GM18517 (cell line): ENCODE results near the gene ATP2A1.
"Not testable (repeated sequence)": the region's sequence is repeated elsewhere in the genome, so short reads cannot be mapped to it uniquely, and the experiment has no call there.

Experiments used
- ATAC-seq: cut with Tn5 transposase; IDR thresholded peaks from one replicate; pipeline ENCODE4 v1.9.1; 2021; ENCODE audit warnings: mild to moderate bottlenecking, moderate library complexity; ENCODE audit not compliant: unreplicated experiment

ATP2A1 gene

DNA sequence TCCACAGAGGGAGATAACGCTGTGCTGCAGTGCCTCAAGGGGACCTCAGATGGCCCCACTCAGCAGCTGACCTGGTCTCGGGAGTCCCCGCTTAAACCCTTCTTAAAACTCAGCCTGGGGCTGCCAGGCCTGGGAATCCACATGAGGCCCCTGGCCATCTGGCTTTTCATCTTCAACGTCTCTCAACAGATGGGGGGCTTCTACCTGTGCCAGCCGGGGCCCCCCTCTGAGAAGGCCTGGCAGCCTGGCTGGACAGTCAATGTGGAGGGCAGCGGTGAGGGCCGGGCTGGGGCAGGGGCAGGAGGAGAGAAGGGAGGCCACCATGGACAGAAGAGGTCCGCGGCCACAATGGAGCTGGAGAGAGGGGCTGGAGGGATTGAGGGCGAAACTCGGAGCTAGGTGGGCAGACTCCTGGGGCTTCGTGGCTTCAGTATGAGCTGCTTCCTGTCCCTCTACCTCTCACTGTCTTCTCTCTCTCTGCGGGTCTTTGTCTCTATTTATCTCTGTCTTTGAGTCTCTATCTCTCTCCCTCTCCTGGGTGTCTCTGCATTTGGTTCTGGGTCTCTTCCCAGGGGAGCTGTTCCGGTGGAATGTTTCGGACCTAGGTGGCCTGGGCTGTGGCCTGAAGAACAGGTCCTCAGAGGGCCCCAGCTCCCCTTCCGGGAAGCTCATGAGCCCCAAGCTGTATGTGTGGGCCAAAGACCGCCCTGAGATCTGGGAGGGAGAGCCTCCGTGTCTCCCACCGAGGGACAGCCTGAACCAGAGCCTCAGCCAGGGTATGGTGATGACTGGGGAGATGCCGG lies 54.3 kb downstream of the ATP2A1 start:
- ATAC-seq: no peak

DNA sequence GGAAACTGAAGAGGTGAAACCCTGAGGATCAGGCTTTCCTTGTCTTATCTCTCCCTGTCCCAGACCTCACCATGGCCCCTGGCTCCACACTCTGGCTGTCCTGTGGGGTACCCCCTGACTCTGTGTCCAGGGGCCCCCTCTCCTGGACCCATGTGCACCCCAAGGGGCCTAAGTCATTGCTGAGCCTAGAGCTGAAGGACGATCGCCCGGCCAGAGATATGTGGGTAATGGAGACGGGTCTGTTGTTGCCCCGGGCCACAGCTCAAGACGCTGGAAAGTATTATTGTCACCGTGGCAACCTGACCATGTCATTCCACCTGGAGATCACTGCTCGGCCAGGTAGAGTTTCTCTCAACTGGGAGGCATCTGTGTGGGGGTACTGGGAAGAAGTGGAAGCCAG lies 54.9 kb downstream of the ATP2A1 start:
- ATAC-seq: no peak

- ATAC-seq: no peak
Measured at GRCh38 chr16:28935346-28935745, 57.1 kb downstream of the ATP2A1 start.

GRCh38 chr16:28935924-28936783 lies 57.9 kb downstream of the ATP2A1 start:
- ATAC-seq: no peak

DNA sequence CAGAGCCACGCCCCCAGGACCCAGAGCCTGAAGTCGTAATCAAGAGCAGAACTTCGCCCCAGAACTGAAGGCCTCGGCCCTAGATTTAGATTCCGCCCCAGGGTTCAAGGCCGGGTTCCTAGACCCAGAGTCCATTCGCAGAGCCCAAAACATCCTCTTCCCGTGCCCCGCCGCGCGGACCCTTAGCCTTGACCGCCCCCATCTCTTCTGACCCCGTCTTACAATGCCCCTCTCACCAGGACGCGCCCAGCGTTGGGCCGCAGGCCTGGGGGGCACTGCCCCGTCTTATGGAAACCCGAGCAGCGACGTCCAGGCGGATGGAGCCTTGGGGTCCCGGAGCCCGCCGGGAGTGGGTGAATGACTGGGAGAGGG lies 58.5 kb downstream of the ATP2A1 start:
- ATAC-seq: no peak

- ATAC-seq: no peak
Measured at GRCh38 chr16:28937222-28937876, 59.1 kb downstream of the ATP2A1 start.

DNA sequence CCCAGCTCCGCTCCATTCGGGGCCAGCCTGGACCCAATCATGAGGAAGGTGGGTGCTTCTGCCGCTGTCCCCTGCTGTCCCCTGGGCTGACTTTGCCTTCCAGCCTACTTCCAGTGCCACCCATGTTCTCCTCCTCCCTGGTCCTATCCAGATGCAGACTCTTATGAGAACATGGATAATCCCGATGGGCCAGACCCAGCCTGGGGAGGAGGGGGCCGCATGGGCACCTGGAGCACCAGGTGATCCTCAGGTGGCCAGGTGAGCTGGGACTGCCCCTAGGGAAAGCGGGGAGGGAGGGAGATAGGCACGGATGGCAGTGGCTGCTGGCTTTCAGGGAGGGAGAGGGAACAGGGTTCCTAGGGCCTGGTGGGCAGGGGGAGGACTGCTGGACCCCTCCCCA lies 60.4 kb downstream of the ATP2A1 start:
- ATAC-seq: no peak

- not testable (repeated sequence) for ATAC-seq
Measured at GRCh38 chr16:28939825-28940224, 61.5 kb downstream of the ATP2A1 start.

GRCh38 chr16:28943281-28943680 lies 65.0 kb downstream of the ATP2A1 start:
- ATAC-seq: no peak

- no peak for ATAC-seq
Measured at GRCh38 chr16:28946681-28947080, 68.4 kb downstream of the ATP2A1 start.

DNA sequence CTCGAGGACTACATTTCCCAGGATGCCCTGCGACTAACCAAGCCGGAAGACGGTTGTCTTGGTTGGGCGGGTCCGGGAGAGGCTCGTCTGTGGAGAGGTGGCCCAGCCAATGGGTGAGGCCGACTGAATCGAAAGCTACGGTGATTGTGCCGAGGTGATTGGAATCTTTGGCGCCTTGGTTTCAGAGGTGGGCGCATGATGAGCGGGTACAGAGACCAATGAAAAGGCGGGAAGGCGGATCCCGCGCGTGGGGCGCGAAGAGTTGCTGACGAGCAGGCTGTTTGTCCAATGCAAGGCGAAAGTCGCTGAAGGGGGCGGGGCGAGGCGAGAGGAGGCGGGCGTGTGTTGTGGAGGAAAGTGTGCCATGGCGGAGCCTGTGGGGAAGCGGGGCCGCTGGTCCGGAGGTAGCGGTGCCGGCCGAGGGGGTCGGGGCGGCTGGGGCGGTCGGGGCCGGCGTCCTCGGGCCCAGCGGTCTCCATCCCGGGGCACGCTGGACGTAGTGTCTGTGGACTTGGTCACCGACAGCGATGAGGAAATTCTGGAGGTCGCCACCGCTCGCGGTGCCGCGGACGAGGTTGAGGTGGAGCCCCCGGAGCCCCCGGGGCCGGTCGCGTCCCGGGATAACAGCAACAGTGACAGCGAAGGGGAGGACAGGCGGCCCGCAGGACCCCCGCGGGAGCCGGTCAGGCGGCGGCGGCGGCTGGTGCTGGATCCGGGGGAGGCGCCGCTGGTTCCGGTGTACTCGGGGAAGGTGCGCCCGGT lies 72.5 kb downstream of the ATP2A1 start, which contains the start of gene NFATC2IP:
Gene NFATC2IP (plus strand): TSS at position 290 of the 762 bp plus-strand sequence. CDS start 75 bp downstream, at position 365.
- ATAC-seq: peak; percentile 94

DNA sequence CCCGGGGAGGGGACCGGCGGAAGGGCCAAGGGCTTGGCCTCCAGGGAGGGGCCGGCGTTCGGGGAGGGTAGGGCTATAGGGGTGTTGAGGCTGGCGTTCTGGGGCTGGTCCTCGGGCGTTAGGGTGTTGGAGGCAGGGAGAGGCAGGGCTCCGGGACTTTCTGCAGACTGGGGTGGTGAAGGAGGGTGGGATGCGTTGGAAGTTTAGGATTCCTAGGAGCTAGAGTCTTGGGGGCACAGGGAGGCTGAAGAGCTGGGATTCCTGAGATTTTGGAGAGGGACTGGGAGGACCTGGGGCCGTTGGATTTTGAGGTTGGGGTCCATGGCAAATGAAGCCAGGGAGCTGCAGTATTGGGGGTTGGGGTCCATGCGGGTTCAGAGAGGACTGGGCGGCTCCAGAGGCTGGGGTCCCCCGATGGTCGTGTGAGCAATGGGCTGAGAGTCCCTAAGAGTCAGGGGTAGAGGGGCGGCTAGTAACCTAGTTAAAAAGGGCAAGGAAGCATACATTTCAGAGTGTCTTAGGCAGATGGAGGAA lies 73.2 kb downstream of the ATP2A1 start:
- ATAC-seq: no peak
